Mucosa of stomach (tissue), 1 donor: ENCODE data around the gene HECW1.
"Not testable (repeated sequence)": the region's sequence is repeated elsewhere in the genome, so short reads cannot be mapped to it uniquely, and the experiment has no call there.

ENCODE experiments used
- H3K27me3 ChIP-seq: one replicate; pipeline ENCODE4 v1.7.0; 2013; ENCODE audit warnings: mild to moderate bottlenecking, low read length; ENCODE audit not compliant: control insufficient read depth, insufficient read depth
- H3K36me3 ChIP-seq: one replicate; pipeline ENCODE4 v1.7.0; 2013; ENCODE audit warnings: low read length; ENCODE audit not compliant: control insufficient read depth, insufficient read depth
- H3K4me1 ChIP-seq: one replicate; pipeline ENCODE4 v1.7.0; 2013; ENCODE audit warnings: mild to moderate bottlenecking, low read length; ENCODE audit not compliant: control insufficient read depth, insufficient read depth
- H3K4me3 ChIP-seq: one replicate; pipeline ENCODE4 v1.7.0; 2013; ENCODE audit warnings: low read length
- H3K9ac ChIP-seq: one replicate; pipeline ENCODE4 v1.7.0; 2013; ENCODE audit warnings: mild to moderate bottlenecking, low read length, moderate library complexity
- H3K9me3 ChIP-seq: one replicate; pipeline ENCODE4 v1.7.0; 2013; ENCODE audit warnings: mild to moderate bottlenecking, low read length, moderate library complexity; ENCODE audit not compliant: control insufficient read depth
- donor health status: Pancreatic carcinoma.

HECW1 gene

DNA sequence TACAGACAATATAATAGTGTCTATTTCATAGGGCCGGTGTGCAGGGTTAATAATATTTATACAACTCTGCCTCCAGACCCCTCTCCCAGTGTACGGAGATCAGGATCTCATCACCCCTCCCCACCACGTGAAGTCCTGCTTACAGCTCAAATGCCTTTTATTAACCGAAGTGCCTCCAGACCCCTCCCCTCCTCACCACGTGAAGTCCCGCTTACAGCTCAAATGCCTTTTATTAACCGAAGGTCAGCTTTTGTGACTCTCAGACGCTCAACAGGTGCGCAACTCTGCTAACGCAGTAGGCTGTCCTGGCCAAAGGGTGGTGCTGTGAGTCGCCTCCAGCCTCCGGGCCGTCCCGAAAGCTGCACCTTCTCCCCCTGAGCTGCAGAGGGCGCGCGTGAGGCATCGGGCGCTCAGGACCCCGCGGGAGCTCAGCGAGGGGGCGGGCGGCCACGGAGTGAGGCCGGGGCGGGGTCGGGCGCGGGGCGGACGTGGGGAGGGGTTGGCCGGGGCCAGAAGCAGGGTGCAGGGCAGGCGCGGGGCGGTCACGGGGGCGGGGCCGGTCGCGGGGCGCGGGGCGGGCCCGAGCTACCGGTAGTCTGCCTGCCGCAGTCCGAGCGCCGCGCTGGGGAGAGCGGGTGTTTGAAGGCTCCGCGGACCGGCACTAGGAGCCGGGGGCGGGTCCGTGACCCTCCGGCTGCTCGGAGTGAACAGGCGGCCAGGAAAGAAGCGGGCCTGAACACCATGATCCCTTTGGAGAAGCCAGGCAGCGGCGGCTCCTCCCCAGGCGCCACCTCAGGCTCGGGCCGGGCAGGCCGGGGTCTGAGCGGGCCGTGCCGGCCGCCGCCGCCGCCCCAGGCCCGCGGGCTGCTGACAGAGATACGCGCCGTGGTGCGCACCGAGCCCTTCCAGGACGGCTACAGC, 470.3 kb downstream of the HECW1 start, which contains the start of gene STK17A:
TSS of gene STK17A (plus strand) at position 606 of the 921 bp plus-strand sequence. CDS start at position 742, 136 bp downstream.
- Histone ChIP-seq H3K36me3 (no peaks in the 10 kb centered on the region), H3K4me3 (peak within 1 kb of the TSS; percentile 66), H3K27me3 (no peaks in the 10 kb centered on the region), H3K9me3 (no peaks in the 10 kb centered on the region), H3K4me1 (no peaks in the 10 kb centered on the region), H3K9ac (peak within 1 kb of the TSS; percentile 80)

DNA sequence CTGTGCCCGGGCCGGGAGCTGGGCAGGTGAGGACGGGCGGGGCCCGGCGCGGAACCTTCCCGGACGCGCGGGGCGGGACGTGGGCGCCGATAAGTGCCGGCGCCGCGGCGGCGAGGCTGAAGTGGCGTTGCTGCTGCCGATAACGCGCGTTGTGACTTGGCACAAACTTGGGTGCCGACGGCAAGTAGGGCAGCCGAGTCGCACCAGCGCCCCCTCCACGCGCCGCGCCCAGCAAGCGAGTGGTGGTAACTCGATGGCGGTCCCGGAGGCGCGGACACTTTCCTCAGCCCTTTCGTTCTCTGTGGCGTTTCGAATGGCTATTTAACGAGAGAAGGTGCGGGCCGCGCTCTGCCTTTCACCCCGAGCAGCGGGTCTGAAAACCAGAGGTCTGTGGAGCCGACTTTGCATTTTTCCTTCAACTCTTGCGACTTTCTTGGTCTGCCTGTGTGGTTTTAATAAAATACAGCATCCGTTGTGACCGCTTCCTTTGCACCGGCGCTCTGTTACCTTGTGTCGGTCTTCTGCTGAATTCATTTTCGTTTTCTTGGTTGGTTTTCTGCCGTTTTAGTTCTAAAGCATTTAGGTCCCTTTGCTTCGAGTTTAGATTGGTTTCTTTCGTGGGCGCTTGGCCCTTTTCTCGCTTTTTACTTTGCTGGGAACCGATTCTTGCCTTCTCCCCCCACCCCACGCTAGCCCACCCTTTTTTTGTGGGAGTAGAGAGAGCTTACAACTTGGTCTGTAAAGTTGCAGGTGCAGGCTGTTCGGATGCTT, 471.2 kb downstream of the HECW1 start:
- peak overlapping the region; percentile 80 for H3K9ac ChIP-seq
- H3K9me3 ChIP-seq: no peaks in the 10 kb centered on the region
- no peaks in the 10 kb centered on the region for H3K27me3 ChIP-seq
- no peaks in the 10 kb centered on the region for H3K4me1 ChIP-seq
- H3K4me3 ChIP-seq: peak overlapping the region; percentile 66
- H3K36me3 ChIP-seq: no peaks in the 10 kb centered on the region

DNA sequence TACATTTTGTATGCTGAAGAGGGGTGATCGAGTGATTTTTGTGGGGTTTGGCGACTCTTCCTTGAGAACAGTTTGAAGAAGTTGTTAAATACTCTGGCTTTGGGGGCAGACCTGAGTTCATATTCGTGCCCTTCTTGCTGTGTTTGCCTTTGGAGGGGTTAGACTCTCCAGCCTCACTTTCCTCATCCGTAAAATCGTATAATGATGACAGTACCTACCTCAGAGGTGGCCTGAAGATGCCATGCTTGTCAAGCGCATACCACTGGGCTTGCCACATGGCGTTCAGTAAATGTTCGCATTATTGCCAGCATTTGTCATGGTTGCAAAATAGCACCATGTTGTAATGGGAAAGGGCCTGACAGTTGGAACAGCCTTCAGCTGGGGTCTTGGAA, 471.7 kb downstream of the HECW1 start:
- Histone ChIP-seq H3K4me3 (peak overlapping the region; percentile 66), H3K36me3 (no peaks in the 10 kb centered on the region), H3K9me3 (no peaks in the 10 kb centered on the region), H3K9ac (peak overlapping the region; percentile 80), H3K4me1 (no peaks in the 10 kb centered on the region), H3K27me3 (no peaks in the 10 kb centered on the region)

DNA sequence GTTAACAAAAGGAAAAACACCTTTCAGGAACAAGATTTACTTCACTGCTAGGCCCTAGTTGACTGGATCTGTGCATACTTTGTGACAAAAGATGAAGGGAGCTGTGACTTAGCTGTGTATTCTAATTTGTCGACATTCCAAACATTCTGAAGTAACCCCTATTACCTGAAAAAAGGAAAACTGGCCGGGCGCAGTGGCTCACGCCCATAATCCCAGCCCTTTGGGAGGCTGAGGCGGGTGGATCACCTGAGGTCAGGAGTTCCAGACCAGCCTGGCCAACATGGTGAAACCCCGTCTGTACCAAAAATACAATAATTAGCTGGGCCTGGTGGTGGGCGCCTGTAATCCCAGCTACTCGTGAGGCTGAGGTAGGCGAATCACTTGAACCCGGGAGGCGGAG, 472.3 kb downstream of the HECW1 start:
- H3K9me3 ChIP-seq, H3K4me1 ChIP-seq, H3K27me3 ChIP-seq, H3K36me3 ChIP-seq: not testable (repeated sequence)
- peak overlapping the region; percentile 66 for H3K4me3 ChIP-seq
- peak overlapping the region; percentile 80 for H3K9ac ChIP-seq

DNA sequence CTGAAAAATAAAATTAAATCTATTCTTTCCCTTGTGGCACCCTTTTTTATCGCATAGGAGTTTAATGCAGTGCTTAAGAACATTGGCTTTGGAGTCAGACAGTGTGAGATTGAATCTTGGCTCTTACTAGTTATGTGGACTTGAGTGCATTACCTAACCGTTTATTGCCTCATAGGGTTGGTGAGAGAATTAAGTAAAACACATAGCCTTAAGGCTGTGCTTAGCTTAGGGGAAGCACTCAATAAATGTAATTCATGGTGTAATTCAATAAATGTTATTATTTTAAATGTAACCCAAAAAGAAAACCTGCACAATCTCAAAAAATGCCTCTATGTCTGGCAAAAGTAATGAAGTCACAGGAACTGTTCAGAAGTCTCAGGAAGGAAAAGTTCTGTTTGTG, 473.1 kb downstream of the HECW1 start:
- Histone ChIP-seq H3K27me3 (no peaks in the 10 kb centered on the region), H3K9ac (peak overlapping the region; percentile 15), H3K36me3 (no peaks in the 10 kb centered on the region), H3K9me3 (no peaks in the 10 kb centered on the region), H3K4me3 (no peak overlapping the region), H3K4me1 (no peaks in the 10 kb centered on the region)

DNA sequence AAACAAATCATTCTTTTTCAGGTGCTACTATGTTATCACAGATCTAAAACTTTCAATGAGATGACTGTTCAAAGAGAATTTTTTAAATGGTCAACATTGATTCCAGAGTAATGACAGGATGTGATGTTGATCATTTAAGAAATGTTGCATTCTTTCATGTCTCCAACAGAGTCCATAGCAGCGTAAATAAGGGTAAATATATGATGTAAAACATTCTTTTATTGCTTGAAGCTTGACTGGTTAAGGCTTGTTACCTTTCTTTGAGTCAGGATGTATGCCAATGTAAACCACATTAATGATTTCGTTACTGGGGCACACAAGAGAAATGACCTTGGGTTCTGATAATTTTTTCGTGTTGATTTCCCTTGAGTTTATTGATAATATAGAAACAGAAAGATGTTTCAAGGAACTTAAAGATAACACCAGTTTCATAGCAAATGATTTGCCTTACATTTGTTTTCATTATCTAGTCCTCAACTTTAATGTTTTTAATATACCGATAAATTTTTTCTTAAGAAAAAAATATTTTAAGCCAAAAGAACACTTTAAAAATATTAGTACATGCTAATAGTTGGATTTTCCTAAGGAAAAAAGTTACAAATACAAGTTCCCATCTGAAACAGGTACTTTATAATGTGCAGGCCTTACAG, 473.9 kb downstream of the HECW1 start:
- no peak overlapping the region for H3K9ac ChIP-seq
- no peaks in the 10 kb centered on the region for H3K36me3 ChIP-seq
- H3K9me3 ChIP-seq: no peaks in the 10 kb centered on the region
- H3K4me3 ChIP-seq: no peak overlapping the region
- H3K27me3 ChIP-seq: no peaks in the 10 kb centered on the region
- no peaks in the 10 kb centered on the region for H3K4me1 ChIP-seq

DNA sequence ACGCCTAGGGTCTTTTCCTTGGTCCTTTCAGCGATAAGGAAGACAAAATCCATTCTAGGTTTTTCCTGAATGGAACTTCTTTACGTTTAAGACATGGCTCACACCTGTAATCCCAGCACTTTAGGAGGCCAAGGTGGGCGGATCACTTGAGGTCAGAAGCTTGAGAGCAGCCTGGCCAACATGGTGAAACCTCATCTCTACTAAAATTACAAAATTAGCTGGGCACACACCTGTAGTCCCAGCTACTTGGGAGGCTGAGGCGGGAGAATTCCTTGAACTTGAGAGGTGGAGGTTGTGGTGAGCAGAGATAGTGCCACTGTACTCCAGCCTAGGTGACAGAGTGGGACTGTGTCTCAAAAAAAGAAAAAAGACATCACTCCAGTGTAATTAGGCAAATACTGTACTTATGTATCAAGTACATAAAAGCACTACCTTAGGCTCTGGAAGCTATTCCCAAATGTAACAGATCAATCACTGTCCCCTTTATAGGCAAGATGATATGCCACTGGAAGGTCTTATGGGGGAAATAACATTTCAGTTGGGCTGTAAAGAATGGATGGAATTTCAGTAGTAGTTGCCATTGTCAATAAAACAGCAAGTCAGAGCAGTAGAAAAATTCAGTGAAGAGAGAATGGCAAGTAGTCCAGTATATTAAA, 476.2 kb downstream of the HECW1 start:
- no peak overlapping the region for H3K4me3 ChIP-seq
- peaks cover 6% of the 10 kb centered on the region for H3K4me1 ChIP-seq
- H3K36me3 ChIP-seq: no peaks in the 10 kb centered on the region
- no peaks in the 10 kb centered on the region for H3K9me3 ChIP-seq
- H3K9ac ChIP-seq: no peak overlapping the region
- no peaks in the 10 kb centered on the region for H3K27me3 ChIP-seq

DNA sequence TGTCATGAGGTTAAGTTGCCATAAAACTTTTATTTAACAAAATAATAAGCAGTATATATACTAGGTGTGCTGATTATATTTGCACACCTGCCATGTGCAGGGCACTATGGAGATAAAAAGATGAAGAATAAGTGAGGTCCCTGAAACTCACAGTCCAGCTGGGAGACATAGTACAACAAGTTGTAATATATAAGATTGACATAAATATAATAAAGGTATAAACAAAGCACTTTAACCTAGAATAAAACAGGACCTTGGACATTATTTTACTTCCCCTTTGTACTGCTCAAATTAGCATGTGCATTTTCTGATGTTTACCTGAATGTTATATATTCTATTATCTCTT, 476.7 kb downstream of the HECW1 start:
- Histone ChIP-seq H3K4me1 (peaks cover 11% of the 10 kb centered on the region), H3K4me3 (no peak overlapping the region), H3K36me3 (no peaks in the 10 kb centered on the region), H3K27me3 (no peaks in the 10 kb centered on the region), H3K9me3 (no peaks in the 10 kb centered on the region), H3K9ac (no peak overlapping the region)

DNA sequence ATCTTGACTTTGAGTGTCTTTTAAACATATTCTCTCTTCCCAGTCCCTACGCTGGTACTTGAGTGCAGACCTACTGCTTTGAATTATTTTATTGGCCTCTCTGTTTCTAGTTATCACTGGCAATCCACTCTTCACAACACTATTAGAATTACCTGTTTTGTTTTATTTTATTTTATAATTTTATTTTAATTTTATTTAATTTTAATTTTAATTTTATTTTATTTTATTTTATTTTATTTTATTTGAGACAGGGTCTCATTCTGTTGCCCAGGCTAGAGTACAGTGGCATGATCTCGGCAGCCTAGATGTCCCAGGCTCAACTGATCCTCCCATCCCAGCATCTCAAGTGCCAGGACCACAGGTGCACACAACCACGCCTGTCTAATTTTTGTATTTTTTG, 477.3 kb downstream of the HECW1 start:
- Histone ChIP-seq H3K36me3 (no peaks in the 10 kb centered on the region), H3K27me3 (no peaks in the 10 kb centered on the region), H3K4me3 (no peak overlapping the region), H3K9me3 (no peaks in the 10 kb centered on the region), H3K4me1 (peaks cover 12% of the 10 kb centered on the region), H3K9ac (no peak overlapping the region)

DNA sequence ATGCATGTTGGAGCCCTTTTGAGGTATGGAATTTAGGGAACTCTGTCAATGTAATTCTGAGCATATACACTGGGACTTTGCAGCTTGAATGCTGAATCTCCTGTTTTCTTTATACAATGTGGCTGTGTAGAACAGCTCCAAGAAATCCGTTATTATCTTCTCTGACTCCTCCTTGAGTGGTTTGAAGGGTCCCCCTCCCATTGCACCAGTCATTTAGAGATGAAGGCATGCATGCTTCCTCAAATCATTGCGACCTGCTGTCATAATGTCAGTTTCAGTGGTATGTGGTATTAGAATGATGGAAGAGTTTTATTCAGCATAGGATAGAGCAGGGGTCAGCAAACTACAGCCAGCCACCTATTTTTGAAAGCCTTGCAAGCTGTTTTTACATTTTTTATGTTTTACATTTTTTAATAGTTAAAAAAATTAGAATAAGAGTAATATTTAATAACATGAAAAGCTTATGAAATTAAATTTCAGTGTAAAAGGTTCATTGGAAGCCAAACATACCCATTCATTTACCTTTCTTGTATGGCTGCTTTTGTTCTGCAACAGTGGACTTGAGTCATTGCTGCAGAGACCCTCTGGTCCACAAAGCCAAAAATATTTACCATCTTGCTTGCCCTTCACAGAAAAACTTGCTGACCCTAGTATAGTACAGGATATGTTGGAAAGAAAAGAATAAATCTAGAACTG, 478.6 kb downstream of the HECW1 start:
- Histone ChIP-seq H3K4me1 (peaks cover 12% of the 10 kb centered on the region), H3K36me3 (no peaks in the 10 kb centered on the region), H3K9me3 (no peaks in the 10 kb centered on the region), H3K27me3 (no peaks in the 10 kb centered on the region), H3K9ac (no peak overlapping the region), H3K4me3 (no peak overlapping the region)

DNA sequence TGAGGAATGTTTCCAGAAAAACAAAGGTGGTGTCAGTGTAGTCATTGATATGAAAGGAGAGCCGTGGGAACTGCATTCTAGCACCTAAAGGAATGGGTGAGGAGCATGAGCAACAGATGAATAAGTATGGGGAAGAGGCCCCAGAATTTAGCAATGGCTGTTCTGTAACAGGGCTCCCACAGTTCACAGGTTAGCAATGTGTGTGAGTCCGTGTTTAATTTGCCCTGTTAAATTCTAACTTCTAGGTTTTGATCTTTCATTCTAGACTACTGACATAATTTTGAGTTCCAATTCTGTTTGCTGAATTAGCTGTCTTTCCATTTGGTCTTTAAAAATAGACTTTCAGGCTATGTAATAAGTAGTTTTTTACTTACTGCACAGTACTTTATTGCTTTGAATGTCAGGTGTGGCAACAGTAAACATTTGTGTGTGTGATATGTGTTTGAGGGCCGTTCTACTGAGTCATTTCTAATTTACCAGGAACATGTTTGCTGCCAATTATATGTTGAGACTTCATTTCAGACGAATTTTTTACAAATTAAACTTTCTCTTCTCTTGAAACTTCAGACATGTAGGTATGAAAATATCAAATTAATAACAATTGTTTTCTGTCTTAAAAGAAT, 479.2 kb downstream of the HECW1 start:
- no peaks in the 10 kb centered on the region for H3K9me3 ChIP-seq
- no peak overlapping the region for H3K9ac ChIP-seq
- no peak overlapping the region for H3K4me3 ChIP-seq
- H3K4me1 ChIP-seq: peaks cover 12% of the 10 kb centered on the region
- H3K36me3 ChIP-seq: no peaks in the 10 kb centered on the region
- H3K27me3 ChIP-seq: no peaks in the 10 kb centered on the region
